Embryonic facial prominence (tissue), 1 donor: ENCODE data around the gene PRKAR1A.
"Not testable (repeated sequence)": the region's sequence is repeated elsewhere in the genome, so short reads cannot be mapped to it uniquely, and the experiment has no call there.

ENCODE experiments used
- DNase-seq: peaks from one replicate; pipeline ENCODE4 v3.0.0-alpha.2; 2016; ENCODE audit errors: extremely low spot score

The PRKAR1A gene

DNA sequence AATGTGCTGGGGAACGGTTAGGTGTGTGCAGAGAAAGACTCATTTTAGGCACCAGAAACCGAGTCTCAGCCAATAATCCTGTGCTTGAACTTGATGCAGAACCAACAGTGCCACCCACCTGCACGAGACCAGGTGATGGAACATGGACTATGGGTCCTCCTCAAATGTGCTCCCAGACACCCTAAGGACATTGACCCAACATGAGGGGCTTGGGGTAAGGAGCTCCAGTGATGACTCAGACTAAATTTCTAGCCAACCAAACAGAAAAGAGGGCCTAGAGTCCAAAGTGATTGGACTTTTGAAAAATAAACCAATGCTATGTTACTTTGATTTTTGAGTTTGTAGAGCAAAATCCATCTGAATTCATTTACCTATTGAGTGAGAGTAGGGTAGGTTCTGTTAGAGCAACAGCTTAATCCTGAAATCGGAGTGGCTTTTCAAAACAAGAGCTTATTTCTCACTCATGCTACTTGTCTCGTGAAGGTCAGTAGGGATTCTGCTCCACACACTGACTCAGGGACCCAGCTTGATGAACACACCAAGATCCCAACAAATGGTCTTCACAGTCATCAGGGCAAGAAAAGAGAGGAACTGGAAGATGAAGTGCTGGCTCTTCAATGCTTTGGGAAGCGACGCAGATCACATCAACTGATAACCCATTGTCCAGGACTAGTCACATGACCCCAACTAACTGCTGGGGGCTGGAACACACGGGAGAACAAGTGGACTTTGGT is 67.1 kb downstream of the PRKAR1A start:
- no peak for DNase-seq

DNA sequence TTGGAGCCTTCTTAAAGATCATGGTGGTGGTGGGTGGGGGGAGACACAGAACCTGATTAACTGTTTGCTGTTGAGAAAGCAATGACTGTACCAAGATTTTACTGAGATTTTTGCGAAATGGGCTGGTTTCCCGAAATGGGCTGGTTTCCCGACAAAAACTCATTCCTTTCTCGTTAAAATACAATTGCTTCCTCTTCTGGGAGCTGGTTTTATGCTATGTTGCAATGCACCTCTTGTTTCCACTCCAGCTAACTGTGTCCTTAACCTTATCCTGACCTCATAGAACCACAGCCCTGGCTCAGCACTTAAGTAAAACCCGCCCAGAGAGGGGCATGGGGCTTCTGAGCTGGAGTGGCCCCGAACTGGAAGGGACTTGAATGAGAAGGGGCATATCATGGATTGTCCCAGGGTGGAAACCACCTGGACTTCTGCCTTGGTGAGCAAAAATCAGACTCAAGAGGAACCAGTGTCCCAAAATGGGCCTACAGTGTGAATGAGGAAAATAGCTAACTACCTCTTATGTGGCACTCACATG is 68.1 kb downstream of the PRKAR1A start:
- DNase-seq = no peak

DNA sequence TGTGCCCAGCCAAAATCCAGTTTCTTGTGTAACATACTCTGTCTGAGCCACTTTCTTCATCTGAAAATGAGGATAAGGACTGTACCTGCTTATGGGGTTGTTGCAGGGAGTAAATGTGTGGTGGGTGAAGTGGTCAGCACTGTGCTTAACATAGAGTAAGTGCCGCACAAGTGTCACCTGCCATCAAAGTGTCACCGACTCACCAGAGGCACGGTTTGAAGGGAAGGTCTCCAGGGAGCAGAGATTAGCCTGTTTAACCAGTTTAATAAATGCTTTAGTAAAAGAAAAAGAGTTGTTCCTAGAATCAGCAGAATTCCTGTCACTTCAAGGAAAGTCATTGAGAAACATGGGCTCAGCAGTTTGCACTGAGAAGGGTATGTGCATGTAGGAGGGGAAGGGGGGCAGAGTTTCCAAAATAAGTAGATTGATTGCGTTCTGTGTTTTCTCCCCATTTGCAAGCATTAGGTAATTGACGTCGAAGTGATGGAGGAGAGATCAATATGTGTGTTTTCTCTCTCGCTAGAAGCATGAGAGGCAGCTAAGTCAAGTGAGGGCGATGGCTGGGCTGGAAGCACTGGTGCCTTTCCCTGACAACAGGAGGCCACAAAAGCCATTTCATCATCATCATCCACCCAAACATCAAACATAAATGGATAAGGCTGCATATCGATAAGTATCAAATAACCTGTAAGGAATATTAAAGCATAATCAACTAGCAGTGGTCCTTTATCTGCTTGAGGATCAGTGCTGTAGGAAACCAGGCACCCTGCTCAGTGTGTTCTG is 69.8 kb downstream of the PRKAR1A start:
- no peak for DNase-seq

DNA sequence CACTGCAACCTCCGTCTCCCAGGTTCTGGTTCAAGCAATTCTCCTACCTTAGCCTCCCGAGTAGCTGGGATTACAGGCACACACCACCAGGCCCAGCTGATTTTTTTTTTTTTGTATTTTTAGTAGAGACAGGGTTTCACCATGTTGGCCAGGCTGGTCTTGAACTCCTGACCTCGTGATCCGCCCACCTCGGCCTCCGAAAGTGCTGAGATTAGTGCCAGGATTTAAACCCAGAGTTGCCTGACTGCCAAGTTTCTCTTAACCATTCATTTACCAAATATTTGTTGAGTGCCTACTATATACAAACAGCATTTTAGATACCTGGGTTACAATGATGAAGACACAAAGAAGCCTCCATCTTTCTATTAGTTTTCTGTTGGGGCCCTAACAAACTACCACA is 70.6 kb downstream of the PRKAR1A start:
- not testable (repeated sequence) for DNase-seq

DNA sequence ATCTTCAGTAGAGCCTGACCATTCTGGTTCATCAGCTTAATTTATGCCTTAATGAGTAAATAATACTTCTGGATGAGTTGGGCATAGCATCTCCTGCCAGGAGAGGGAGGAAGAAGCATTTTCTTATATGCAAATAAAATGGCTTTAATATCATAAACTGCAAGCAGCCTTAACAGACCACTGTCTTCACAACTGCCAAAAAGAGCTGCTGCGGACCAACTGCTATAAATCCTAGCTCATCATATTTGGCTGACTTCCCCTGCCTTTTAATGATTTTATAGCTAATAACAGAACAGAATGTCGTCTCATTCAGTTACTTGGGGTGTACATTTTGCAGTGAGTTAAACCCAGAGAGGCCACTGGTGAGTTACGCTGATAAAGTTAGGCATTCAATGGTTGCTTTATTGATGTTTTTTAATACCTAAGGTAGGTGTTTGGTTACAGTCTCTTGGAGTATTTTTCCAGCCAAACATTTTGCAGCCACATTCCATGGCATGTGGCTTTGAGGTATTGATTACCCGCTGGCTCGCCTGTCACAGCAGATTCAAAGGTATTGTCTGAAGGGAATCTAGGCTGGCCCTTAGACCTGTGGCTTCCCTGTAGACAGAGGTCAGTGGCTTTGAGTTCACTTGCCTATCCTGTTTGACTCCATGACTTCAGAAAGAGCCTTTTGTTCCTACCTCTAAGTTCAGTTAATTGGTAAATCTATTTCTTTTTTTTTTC is 72.5 kb downstream of the PRKAR1A start:
- no peak for DNase-seq

DNA sequence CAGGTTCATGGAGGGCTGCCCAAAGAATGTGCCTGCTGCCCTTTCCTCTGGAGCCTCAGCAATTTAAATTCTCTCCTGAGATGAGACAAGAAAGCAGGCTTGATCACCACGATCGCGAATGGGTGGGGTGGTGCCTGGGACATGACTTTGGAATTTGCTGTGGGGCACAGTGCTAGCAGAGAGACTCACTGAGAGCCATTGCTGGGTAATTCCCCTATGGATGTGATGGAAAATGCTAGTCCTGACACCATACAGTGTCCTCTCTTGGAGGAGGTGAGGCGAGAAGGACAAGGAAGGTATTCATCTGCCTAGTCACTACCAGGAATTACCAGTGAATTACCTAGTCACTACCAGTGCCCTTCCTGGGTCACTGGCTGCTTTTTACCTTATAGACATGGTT is 73.4 kb downstream of the PRKAR1A start:
- no peak for DNase-seq

DNA sequence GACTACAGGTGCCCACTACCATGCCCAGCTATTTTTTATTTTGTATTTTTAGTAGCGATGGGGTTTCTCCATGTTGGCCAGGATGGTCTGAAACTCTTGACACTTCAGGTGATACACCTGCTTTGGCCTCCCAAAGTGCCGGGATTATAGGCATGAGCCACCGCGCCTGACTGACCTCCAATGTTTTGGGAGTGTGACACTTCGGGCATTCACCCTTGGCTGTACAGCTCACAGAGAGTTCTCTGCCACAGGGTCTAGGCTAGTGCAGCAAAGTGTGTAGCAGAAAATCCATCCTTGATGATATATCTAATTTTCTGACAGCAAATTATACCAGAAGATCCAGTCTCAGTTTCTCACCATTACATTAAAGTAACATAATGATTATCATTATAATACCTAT is 74.8 kb downstream of the PRKAR1A start:
- no peak for DNase-seq

DNA sequence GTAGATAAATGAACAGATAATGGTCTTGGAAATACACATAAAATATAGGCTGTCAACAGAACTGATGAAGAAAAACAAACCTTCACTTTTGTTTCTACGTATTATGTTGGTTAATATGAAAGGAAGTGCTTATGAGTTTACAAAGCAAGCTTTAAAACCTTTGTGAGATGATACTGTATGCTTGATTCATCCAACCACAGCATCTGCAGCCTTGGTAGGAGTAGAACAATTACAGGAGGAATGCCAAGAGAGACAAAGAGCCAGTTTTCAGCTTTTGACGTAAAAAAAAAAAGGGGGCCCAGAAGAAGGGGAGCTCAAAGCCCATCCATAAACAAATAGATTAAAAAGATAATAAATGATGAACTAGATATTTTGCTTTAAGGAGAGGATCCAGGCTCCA is 75.6 kb downstream of the PRKAR1A start:
- DNase-seq = no peak

DNA sequence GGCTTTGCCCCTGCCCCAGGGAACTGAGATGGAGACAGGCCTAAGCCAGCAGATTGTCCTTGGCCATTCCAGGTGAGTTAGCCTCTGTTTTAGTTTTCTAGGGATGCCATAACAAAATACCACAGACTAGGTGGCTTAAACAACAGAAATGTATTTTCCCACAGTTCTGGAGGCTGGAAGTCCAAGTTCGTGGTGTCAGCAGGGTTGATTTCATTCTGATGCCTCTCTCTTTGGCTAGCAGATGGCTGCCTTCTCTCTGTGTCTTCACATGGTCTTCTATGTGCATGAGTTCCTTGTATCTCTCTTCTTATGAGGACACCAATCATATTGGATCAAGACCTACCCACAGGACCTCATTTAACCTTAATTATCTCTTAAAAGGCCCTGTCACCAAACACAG is 76.1 kb downstream of the PRKAR1A start:
- no peak for DNase-seq

DNA sequence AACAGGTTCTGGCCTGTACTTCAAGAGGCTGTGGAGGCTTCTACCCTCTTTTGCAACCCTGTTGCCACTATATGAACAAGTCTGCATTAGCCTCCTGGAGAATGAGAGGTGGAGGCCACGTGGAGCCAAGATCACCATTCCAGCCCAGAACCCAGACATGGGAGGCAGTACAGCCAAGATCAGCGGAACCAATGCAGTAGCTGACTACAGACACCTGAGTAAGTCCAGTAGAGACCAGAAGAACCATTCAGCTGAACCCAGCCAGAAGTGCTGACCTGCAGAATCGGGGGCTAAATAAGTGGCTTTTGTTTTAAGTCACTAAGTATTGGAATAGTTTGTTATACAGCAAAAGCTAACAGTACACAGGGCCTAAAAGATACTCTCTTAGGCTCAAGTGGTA is 76.9 kb downstream of the PRKAR1A start:
- no peak for DNase-seq

DNA sequence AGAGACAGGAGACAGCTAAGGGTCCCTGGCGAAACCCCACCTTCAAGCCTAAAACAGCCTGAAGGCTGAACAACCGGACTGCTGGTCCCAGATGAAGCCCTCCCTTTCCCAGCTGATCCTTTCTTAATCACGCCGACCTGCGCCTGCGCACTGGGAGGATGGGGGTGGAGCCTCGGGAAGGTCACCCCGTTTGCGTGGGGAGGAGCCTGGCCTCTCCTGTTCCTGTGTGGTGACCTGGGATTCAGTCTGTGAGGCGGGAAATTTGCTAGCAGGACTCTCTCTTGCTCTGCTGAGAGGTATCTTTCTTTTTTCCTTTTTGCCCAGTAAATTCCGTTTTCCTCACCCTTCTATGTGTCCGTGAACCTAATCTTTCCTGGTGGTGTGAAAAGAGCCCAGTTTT is 79.4 kb downstream of the PRKAR1A start:
- DNase-seq = no peak

DNA sequence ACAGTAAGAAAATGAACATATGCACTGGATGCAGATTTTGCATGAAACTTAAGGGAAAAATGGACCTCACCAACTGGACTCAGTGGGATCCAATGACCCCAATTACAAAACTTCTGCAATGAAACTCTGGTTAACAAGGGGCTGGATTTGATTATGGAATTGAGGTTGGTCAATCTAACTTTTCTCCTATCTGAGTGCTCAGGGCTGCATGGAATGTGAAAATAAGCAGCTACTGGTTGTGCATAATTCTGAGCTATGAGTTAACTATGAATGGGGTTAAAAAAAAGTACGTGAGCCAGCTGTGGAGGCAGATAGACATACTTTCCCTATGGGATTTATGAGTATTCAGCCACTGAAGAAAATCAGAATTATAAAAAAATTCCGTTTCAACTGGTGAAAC is 79.8 kb downstream of the PRKAR1A start:
- DNase-seq = no peak

DNA sequence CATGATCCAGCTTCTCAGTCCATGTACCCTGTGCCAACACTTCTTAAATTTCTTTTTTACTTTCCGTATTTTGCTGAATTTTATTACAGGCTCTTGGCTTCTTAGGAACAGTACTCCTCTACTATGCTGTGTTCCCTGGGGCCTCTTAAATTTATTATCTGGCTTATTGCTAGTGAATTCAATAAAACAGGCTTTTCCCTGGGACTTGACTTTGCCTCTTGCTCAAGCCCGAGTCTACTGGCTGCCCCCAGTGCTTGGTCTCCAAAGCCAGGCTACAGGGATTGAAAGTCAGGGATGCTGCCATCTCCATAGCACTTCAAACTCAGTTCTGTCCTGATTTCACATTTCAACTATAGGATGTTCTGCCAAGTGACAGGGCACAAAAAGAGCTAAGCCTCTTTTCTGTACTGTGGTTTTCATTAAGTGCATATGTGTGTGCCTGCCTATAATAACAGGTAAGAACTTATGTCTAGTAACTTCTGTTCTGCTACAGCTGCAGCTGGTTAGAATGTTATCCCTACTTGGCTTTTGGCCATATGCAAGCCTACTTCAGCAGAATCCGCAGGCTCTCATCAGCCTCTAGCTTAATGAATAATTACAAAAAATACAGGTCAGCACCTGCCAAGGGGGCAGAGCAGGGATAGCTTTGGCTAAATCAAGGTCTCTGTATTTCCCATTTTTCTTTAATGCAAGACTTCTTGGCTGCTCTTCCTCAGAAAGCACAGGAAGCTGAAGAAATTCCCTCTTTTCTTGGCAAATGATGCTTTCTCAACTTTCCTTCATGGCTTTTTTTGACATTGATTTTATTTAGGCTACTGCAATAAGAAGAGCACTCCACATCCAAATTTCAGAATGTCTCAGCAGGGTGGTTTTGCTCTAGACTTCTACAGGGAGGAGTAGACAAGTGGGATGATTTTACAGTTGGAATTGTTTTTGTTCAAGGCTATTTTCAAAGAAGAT is 80.7 kb downstream of the PRKAR1A start:
- DNase-seq = peak; percentile 42

DNA sequence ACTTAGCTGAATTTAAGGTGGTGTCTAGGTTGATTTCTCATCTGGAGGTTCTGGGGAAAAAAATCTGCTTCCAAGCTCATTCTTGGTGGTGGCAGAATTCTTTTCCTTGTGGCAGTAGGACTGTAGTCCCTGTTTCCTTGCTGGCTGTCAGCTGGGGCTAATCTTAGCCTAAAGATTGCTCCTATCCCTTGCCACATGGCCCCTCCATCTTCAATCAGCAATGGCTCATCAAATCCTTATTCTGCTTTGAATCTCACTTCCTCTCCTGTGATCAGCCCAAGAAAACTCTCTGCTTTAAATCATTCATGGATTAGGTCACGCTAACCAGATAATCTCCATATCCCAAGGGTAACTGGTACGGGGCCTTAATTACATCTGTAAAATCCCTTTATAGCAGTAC is 82.3 kb downstream of the PRKAR1A start:
- DNase-seq = no peak

DNA sequence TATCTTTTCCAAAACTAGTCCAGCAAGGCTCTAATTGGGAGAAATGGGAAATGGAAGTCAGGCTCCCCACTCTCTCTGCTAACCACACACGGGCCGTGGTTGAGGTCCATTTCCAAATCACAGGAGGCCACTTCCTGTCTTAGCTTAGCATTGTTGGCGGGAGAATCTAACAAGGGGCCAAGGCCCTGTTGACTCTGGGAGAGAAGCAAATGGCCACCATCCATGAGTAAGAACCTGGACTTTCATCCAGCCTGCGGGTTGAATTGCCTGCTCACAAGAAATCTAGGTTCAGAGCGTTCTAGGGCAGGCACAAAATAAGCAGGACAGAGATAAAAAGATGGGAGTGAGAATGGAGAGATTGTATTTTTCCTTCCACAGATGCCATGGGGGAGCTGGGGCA is 83.3 kb downstream of the PRKAR1A start:
- DNase-seq = no peak

DNA sequence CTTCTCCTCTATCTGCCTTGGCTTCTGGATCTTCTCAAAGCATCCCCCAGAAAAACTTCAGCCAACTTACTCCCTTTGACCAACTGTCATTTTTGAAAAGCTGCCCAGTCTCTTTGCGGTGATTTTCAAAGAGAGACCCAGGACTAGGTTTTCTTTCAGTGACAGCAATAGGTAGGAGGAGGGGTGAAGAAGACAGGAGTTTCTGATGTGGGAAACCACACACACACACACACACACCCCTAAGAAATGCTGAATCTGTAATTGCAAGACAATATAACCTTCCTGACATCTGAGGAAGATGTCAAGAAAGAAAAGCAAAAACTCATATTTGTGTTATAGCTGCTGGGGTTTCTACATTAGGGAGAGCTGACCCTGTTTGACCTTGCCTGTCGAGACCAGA is 83.8 kb downstream of the PRKAR1A start:
- no peak for DNase-seq

DNA sequence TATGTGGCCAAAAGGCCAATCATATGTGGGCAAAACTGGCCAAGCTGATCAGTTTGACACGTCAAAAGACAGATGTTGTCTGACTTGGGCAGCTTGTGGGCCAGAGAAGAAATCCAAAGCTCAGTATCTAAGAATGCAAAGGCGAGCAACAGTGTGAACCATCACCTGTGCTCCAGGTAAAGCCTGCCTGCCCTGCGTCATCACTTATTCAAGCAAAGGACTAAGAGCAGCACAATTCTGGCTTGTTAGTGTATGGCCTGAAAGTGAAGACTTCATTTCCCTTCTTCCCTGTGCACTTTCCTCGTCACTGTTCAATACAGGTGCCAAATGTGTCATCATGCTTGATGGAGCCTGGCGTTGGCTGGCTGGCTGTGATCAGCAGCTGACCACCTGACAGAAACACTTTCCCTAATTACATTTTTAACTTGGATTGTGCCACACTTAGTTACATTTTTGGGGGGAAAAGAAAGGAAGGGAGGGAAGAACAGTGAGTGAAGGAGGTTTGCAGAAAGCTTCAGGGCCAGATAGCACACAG is 84.2 kb downstream of the PRKAR1A start:
- no peak for DNase-seq

DNA sequence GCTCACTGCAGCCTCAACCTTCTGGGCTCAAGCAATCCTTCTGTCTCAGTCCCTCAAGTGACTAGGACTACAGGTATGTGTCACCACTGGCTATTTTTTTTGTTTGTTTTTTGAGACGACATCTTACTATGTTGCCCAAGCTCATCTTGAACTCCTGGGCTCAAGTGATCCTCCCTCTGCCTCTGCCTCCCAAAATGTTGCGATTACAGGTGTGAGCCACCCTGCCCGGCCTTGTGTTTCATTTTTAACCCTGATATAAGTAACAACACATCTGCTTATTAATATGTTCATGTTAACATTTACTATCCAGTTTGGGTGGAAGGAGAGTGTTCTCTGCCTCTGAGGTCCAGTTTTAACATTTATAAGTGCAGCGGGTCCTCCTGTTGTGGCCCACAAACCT is 85.8 kb downstream of the PRKAR1A start:
- DNase-seq = no peak

DNA sequence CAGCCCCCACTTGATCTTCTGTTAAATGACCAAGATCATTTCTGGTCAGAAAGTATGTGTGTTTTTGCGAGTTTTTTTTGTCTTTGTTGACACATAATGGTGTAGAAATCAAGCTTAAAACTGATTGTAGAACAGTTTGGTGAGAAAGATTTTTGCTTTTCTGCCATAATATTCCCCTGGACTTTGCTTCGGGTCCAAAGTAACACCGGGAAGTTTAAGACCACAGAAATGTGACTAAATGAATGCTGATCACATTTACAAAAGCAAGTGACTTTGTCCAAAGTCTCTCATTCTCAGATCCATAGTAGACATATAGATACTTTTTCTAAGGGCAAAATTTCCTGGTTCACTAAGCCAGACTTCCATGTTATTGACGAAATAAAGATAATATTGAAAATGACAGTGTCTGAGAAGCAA is 86.3 kb downstream of the PRKAR1A start:
- no peak for DNase-seq

DNA sequence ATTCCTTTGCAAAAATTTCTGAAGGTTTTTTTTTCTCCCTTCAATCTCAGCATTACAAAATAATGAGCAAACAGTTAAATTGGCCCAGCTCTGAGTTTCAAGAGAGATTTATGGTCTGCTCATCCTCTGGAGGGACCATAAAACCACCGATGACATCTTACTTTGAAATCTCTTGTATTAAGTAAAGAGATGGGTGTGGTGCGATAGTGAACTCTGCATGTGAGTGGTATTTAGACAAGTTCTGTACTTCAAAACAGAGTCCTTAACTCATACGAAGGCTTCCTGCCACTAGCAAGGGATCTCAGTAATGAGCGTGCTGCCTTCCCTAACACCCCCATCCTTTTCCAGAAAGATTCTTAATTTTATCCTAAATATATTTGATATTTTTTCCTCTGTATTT is 86.9 kb downstream of the PRKAR1A start:
- DNase-seq = no peak

DNA sequence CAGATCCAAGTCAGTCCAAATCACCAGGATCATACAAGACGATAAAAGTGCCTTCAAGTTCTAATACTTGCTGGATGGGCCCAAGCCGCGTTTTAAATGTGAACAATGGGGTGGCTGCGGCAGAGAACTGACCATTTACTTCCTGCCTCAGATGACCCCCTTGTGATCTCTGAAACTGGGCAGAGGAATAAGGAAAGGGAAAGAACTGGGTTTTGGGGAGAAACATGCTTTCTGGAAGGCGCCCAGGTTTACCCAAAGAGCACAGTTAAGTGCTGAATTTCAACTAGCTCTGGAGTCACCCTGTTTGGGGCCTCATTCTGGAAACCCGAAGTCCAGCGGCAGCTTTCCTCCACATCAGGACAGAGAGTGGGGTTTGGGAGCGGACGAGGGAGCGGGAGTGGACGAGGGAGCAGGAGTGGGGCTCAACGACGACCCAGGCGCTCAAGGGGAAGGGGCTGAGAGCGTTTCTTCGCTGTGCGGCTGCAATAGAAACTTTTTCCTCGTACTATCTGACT is 87.4 kb downstream of the PRKAR1A start:
- no peak for DNase-seq
